ENCODE results near the gene ITGA1.
"Not testable (repeated sequence)": the region's sequence is repeated elsewhere in the genome, so short reads cannot be mapped to it uniquely, and the experiment has no call there.

ITGA1 gene

GRCh38 chr5:52743529-52743928, 44.2 kb upstream of the ITGA1 start:
- Histone ChIP-seq H3K4me1 (ENCODE audit: low read length) (peaks cover 12% of the 10 kb centered on the region), H3K27ac (ENCODE audit: low read length) (no peak overlapping the region), H4K20me1 (ENCODE audit: insufficient read depth, low read length) (no peaks in the 10 kb centered on the region), H2AFZ (ENCODE audit: low read depth, low read length) (no peak overlapping the region), H3K27me3 (ENCODE audit: low read depth, low read length) (no peaks in the 10 kb centered on the region), H3K9ac (ENCODE audit: low read length) (no peak overlapping the region), H3K36me3 (replicated peaks; ENCODE audit: low read depth, low read length) (no peaks in the 10 kb centered on the region), H3K79me2 (ENCODE audit: low read length) (no peaks in the 10 kb centered on the region), H3K4me3 (ENCODE audit: low read length) (no peak overlapping the region), H3K4me2 (ENCODE audit: low read length) (no peak overlapping the region), H3K9me3 (ENCODE audit: insufficient read depth, low read length) (no peaks in the 10 kb centered on the region)
- TF ChIP-seq EZH2phosphoT487 (IDR thresholded peaks at IDR 0.05; ENCODE audit: low read depth) (no peak), CTCF (IDR thresholded peaks at IDR 0.05; ENCODE audit: low read depth, low read length) (no peak)

DNA sequence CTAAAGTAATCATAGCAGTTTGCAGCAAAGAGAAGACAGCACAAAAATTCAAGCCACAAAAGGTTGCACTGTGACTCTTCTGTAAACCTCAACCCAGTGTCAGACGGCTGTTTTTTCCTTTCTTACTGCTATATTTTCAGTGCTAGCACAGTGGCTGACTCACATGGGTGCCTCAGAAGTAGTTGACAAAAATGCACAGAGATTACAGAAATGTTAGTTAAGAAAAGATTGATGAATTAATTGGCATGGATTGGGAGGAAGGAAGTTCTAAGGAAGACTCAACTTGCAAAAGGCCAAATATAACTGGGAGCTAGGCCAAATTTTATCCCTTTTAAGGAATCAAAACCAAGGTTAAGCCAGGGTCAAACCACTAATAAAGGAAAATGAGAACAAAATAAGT, 43.7 kb upstream of the ITGA1 start:
- H3K27ac ChIP-seq (ENCODE audit: low read length): no peak overlapping the region
- no peak overlapping the region for H3K9ac ChIP-seq (ENCODE audit: low read length)
- no peak overlapping the region for H2AFZ ChIP-seq (ENCODE audit: low read depth, low read length)
- H3K4me1 ChIP-seq (ENCODE audit: low read length): peaks cover 8% of the 10 kb centered on the region
- no peaks in the 10 kb centered on the region for H3K36me3 ChIP-seq (replicated peaks; ENCODE audit: low read depth, low read length)
- TF ChIP-seq CTCF (IDR thresholded peaks at IDR 0.05; ENCODE audit: low read depth, low read length) (no peak), EZH2phosphoT487 (IDR thresholded peaks at IDR 0.05; ENCODE audit: low read depth) (no peak)
- H3K9me3 ChIP-seq (ENCODE audit: insufficient read depth, low read length): no peaks in the 10 kb centered on the region
- H3K79me2 ChIP-seq (ENCODE audit: low read length): no peaks in the 10 kb centered on the region
- no peak overlapping the region for H3K4me3 ChIP-seq (ENCODE audit: low read length)
- H3K4me2 ChIP-seq (ENCODE audit: low read length): no peak overlapping the region
- no peaks in the 10 kb centered on the region for H4K20me1 ChIP-seq (ENCODE audit: insufficient read depth, low read length)
- H3K27me3 ChIP-seq (ENCODE audit: low read depth, low read length): no peaks in the 10 kb centered on the region

- H3K36me3 ChIP-seq (replicated peaks; ENCODE audit: low read depth, low read length); H3K4me3 ChIP-seq (ENCODE audit: low read length); H3K27me3 ChIP-seq (ENCODE audit: low read depth, low read length); H3K9ac ChIP-seq (ENCODE audit: low read length); H3K9me3 ChIP-seq (ENCODE audit: insufficient read depth, low read length); H3K4me2 ChIP-seq (ENCODE audit: low read length); H2AFZ ChIP-seq (ENCODE audit: low read depth, low read length); H4K20me1 ChIP-seq (ENCODE audit: insufficient read depth, low read length); H3K4me1 ChIP-seq (ENCODE audit: low read length); H3K27ac ChIP-seq (ENCODE audit: low read length); H3K79me2 ChIP-seq (ENCODE audit: low read length): not testable (repeated sequence)
These were observed 42.8 kb upstream of the ITGA1 start for GRCh38 chr5:52744867-52745458.

DNA sequence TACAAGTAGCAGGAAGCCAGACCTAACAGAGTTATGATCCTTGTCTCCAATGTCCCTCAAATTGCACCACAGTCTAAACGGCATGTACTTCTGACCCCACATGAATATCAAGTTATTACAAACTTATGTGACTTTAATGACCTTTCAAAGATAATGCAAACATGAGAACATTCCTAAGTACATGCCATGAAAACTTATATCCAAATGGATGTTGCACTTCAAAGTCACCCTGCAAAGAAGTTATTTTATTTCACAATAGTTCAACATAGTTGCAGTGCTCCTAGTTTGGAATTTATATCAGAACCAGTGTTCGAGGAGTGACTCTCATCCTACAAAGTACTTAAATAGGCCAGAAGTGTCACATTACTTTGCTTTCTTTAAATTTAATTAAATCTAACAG, 41.2 kb upstream of the ITGA1 start:
- H4K20me1 ChIP-seq (ENCODE audit: insufficient read depth, low read length): no peaks in the 10 kb centered on the region
- no peaks in the 10 kb centered on the region for H3K9me3 ChIP-seq (ENCODE audit: insufficient read depth, low read length)
- no peaks in the 10 kb centered on the region for H3K36me3 ChIP-seq (replicated peaks; ENCODE audit: low read depth, low read length)
- H3K4me2 ChIP-seq (ENCODE audit: low read length): no peak overlapping the region
- H3K27me3 ChIP-seq (ENCODE audit: low read depth, low read length): no peaks in the 10 kb centered on the region
- no peak overlapping the region for H3K27ac ChIP-seq (ENCODE audit: low read length)
- H3K4me1 ChIP-seq (ENCODE audit: low read length): no peaks in the 10 kb centered on the region
- H3K4me3 ChIP-seq (ENCODE audit: low read length): no peak overlapping the region
- H3K79me2 ChIP-seq (ENCODE audit: low read length): no peaks in the 10 kb centered on the region
- TF ChIP-seq EZH2phosphoT487 (IDR thresholded peaks at IDR 0.05; ENCODE audit: low read depth) (no peak), CTCF (IDR thresholded peaks at IDR 0.05; ENCODE audit: low read depth, low read length) (no peak)
- no peak overlapping the region for H2AFZ ChIP-seq (ENCODE audit: low read depth, low read length)
- no peak overlapping the region for H3K9ac ChIP-seq (ENCODE audit: low read length)

GRCh38 chr5:52748590-52748989, 39.1 kb upstream of the ITGA1 start:
- Histone ChIP-seq H3K27ac (ENCODE audit: low read length) (no peak overlapping the region), H4K20me1 (ENCODE audit: insufficient read depth, low read length) (no peaks in the 10 kb centered on the region), H3K9me3 (ENCODE audit: insufficient read depth, low read length) (no peaks in the 10 kb centered on the region), H3K9ac (ENCODE audit: low read length) (no peak overlapping the region), H3K4me3 (ENCODE audit: low read length) (no peak overlapping the region), H3K4me1 (ENCODE audit: low read length) (no peaks in the 10 kb centered on the region; the same call in 1 of the 2 replicates), H2AFZ (ENCODE audit: low read depth, low read length) (no peak overlapping the region), H3K4me2 (ENCODE audit: low read length) (no peak overlapping the region), H3K79me2 (ENCODE audit: low read length) (no peaks in the 10 kb centered on the region), H3K36me3 (replicated peaks; ENCODE audit: low read depth, low read length) (no peaks in the 10 kb centered on the region), H3K27me3 (ENCODE audit: low read depth, low read length) (no peaks in the 10 kb centered on the region)
- no peak for TF ChIP-seq EZH2phosphoT487 (IDR thresholded peaks at IDR 0.05; ENCODE audit: low read depth)
- TF ChIP-seq CTCF (IDR thresholded peaks at IDR 0.05; ENCODE audit: low read depth, low read length): no peak
